HPDE6-E6E7 (cell line): ENCODE data around the gene SLC4A3.

Source experiments
- DNase-seq: peaks from one replicate; pipeline ENCODE4 v3.0.0; 2011; ENCODE audit warnings: missing footprints; ENCODE audit errors: extremely low spot score

Gene SLC4A3

GRCh38 chr2:219631904-219632759 lies 4.7 kb downstream of the SLC4A3 start:
- no peak for DNase-seq

DNA sequence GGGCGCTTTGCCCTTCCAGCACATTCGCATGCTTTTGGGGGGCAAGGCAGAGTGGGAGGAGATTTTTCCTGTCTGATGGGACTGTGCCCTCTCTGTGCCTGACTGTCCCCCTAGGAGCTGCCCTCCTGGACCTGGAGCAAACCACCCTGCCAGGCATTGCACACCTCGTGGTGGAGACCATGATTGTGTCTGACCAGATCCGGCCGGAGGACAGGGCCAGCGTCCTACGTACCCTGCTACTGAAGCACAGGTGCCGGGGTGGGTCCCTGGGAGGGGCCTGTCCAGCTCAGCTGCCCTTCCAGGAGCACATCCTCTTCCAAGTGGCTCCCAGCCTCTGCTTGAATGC lies 5.3 kb downstream of the SLC4A3 start:
- no peak for DNase-seq

GRCh38 chr2:219633276-219634065 lies 6.0 kb downstream of the SLC4A3 start:
- DNase-seq, result no peak

DNA sequence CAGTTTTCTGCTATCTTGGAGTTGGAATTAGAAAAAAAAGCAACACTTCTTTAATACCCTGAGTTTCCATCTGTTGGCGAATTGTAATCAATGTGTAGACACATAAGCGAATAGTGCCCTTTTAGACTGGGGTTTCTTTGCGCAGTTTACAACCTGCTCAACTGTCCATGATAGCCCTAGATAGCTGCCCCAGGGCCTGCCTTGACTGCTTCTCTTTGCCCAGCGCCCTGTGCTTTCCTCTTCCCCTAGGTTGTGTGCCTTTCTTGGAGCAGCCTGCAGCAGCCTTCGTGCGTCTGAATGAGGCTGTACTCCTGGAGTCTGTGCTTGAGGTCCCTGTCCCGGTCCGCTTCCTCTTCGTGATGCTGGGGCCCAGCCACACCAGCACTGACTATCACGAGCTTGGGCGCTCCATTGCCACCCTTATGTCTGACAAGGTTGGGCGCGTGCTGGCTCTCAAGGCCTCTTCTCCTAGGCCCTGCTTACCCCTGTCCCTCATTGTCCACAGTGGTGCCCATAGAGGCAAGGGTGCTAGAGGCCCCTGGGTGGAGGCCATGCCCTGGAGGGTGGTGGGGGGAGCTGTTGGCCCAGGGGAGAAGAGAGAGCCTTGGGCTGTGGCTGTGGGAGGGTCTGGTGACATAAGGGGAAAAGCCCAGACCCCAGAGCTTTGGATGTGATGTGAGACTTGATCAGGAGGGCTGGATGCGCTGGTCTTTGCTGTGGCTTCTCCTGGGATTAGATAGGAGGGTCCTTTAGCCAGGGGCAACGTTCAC lies 6.9 kb downstream of the SLC4A3 start:
- DNase-seq, result no peak

DNA sequence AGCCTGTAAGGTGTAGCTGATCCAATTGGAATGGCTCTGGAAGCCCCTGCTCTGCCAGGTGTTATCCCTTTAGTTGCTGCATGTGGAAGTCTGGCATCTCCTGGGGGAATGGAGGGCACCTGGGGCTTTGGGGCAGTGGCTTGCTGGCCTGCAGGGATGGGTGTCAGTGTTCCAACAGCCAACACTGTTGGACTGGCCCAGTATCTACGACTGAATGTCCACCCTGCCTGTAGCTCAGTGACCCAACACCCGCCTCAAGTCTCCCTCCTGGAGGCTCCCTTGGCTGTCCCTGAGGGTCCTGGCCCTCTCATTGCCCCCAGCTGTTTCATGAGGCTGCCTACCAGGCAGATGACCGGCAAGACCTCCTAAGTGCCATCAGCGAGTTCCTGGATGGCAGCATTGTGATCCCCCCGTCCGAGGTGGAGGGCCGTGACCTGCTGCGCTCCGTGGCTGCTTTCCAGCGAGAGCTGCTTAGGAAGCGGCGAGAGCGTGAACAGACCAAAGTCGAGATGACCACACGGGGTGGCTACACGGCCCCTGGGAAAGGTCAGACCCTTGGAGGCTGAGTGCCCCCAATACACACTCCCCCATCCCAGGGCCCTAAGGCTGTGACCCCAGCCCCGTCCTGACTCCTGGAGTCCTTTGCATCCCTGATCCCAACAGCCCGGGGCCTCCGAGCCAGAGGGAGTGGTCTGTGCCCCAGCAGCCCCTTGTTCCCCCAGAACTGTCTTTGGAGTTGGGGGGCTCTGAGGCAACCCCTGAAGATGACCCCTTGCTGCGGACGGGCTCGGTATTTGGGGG lies 7.7 kb downstream of the SLC4A3 start:
- no peak for DNase-seq

DNA sequence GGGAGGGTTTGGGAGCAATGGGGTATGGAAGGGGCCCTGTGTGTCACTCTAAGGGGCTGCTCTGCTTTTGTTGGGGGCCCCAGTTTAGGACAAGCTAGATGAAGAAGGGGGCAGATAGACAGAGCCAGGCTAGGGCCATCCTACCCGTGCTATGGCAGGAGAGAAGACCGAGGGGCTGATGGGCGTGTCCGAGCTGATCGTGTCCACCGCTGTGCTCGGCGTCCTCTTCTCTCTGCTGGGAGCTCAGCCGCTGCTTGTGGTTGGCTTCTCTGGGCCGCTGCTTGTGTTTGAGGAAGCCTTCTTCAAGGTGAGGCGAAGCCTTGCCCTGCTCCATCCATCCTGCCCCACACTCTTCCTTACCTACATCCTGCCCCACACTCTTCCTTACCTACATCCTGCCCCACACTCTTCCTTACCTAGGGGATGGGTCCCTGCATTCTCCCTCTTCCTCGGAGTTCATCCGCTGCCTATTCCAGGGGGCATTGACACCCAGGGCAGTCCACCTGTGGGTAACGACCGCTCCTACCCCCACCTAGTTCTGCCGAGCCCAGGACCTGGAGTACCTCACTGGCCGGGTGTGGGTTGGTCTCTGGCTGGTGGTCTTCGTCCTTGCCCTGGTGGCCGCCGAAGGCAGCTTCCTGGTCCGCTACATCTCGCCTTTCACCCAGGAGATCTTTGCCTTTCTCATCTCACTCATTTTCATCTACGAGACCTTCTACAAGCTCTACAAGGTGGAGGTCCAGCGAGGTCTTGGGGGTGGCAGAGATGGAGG lies 8.9 kb downstream of the SLC4A3 start:
- no peak for DNase-seq

GRCh38 chr2:219636941-219637841 lies 9.8 kb downstream of the SLC4A3 start:
- no peak for DNase-seq

DNA sequence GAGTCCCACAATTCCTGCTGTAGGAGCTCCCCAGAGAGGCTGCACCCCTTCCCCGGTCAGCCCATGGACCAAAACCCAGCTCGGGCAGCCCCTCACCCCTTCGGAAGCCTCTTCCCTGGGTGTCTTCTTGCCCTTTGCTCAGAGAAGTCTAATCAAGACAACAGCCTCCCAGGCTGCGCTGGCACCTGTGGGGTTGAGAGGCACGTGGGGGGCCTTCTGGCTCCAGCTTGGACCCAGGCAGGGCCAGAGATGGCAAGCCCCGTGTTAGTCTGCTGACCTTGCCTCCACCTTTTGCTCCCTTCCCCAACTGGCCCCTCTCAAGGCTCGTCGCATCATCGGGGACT lies 10.4 kb downstream of the SLC4A3 start:
- DNase-seq, result no peak

- no peak for DNase-seq
These were observed 11.0 kb downstream of the SLC4A3 start for GRCh38 chr2:219638217-219638947.

GRCh38 chr2:219638948-219639755 lies 11.7 kb downstream of the SLC4A3 start:
- DNase-seq, result no peak

GRCh38 chr2:219641390-219642068 lies 14.1 kb downstream of the SLC4A3 start:
- DNase-seq, result no peak

- no peak for DNase-seq
These were observed 14.6 kb downstream of the SLC4A3 start for GRCh38 chr2:219642069-219642454.

GRCh38 chr2:219642465-219643083 lies 15.1 kb downstream of the SLC4A3 start:
- DNase-seq, result peak; percentile 93

DNA sequence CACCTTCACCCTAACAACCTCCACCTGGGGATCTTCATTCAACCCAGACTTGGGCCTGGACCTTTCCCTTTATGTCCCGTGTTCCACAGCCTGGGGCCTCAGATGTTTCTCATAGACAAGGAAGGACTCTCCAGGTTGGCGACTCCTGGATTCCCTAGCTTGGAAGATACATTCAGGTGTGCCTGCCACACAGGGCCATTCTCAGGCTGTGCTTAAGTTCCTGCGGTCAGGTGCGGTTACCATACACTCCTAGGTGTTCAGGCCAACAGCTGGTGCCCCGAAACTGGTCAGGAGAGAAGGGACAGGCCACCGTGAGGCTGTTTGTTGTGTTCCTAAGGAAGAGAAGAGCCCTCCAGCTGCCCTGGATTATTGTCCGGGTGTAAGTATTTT lies 15.6 kb downstream of the SLC4A3 start:
- DNase-seq, result no peak

GRCh38 chr2:219643788-219644398 lies 16.5 kb downstream of the SLC4A3 start:
- no peak for DNase-seq

DNA sequence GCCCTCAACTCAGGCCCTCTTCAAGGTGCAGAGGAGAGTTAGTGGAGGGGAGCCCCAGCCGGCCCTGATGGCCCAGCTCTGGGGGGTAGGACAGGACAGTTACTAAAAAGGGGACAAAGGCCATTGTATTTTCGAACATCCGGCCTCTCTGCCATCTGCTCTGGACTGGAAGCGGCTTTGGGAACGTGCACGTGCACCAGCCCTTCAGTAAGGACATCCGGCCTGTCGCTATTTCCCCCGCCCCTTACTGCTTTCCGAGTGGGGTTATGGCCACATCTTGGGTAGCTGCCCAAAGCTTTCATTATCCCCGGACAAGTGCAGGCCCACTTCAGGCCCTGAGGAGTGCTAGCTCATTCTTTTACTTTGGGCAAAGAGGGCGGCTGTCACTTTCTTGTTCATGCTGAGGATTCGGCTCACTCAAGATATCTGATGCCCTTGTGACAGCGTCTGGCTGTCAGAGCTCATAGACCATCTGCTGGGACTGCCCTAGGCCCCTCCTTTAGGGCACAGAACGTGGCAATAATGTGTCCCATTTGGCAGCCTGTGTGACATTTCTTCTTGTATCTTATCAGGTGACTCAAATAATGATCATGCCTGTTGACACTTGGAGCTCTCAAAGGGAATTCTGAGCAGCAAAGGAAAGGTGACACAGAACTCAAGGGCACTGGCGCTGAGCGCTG lies 17.5 kb downstream of the SLC4A3 start:
- no peak for DNase-seq
